GM21367 (cell line): ENCODE measurements around the gene SPDEF.

Source experiments
- ATAC-seq: cut with Tn5 transposase; IDR thresholded peaks from one replicate; pipeline ENCODE4 v1.9.1; 2021; ENCODE audit not compliant: unreplicated experiment

Gene SPDEF

GRCh38 chr6:34546551-34547321 is 9.4 kb downstream of the SPDEF start:
- no peak for ATAC-seq

- no peak for ATAC-seq
Observed at GRCh38 chr6:34544776-34545471, 11.2 kb downstream of the SPDEF start.

GRCh38 chr6:34544052-34544604 is 12.0 kb downstream of the SPDEF start:
- ATAC-seq, result no peak

GRCh38 chr6:34543421-34543820 is 12.7 kb downstream of the SPDEF start:
- no peak for ATAC-seq

GRCh38 chr6:34540841-34541240 is 15.3 kb downstream of the SPDEF start:
- ATAC-seq, result no peak

- no peak for ATAC-seq
Observed at GRCh38 chr6:34540222-34540621, 15.9 kb downstream of the SPDEF start.

GRCh38 chr6:34539181-34539580 is 16.9 kb downstream of the SPDEF start:
- ATAC-seq, result no peak

GRCh38 chr6:34538581-34538980 is 17.5 kb downstream of the SPDEF start:
- no peak for ATAC-seq

- no peak for ATAC-seq
Observed at GRCh38 chr6:34537922-34538550, 18.1 kb downstream of the SPDEF start.

- ATAC-seq, result no peak
Observed at GRCh38 chr6:34536959-34537848, 18.9 kb downstream of the SPDEF start.

GRCh38 chr6:34536251-34536958 is 19.7 kb downstream of the SPDEF start:
- no peak for ATAC-seq

GRCh38 chr6:34535646-34536045 is 20.5 kb downstream of the SPDEF start:
- ATAC-seq, result no peak

GRCh38 chr6:34535199-34535598 is 20.9 kb downstream of the SPDEF start:
- no peak for ATAC-seq

- no peak for ATAC-seq
Observed at GRCh38 chr6:34534656-34535055, 21.5 kb downstream of the SPDEF start.

- no peak for ATAC-seq
Observed at GRCh38 chr6:34534146-34534545, 22.0 kb downstream of the SPDEF start.

- ATAC-seq, result no peak
Observed at GRCh38 chr6:34532230-34532629, 23.9 kb downstream of the SPDEF start.

- no peak for ATAC-seq
Observed at GRCh38 chr6:34531580-34532201, 24.4 kb downstream of the SPDEF start.

- no peak for ATAC-seq
Observed at GRCh38 chr6:34530753-34531365, 25.3 kb downstream of the SPDEF start.

GRCh38 chr6:34529665-34530327 is 26.3 kb downstream of the SPDEF start:
- no peak for ATAC-seq
